PC-9 (cell line): ENCODE data around the gene PLA2G2D.

Experiments
- CTCF ChIP-seq: fragments of 200-600 bp; sonication (generic); conservative IDR thresholded peaks from 2 replicates; pipeline ENCODE4 v1.6.1; 2017; ENCODE audit warnings: mixed run types, antibody characterized with exemption, mild to moderate bottlenecking, moderate library complexity
- EZH2 ChIP-seq: fragments of 200-600 bp; sonication (generic); IDR thresholded peaks from 2 replicates; pipeline ENCODE4 v1.8.0; 2017; ENCODE audit warnings: antibody characterized with exemption, low read depth

- no peak for TF ChIP-seq CTCF
- no peak for TF ChIP-seq EZH2
Observed at GRCh38 chr1:20110679-20111078, 8.7 kb downstream of the PLA2G2D start.
